GM12892 (cell line): Measurements from ENCODE around the gene C1orf159.

Experiments used
- POLR2A ChIP-seq: IDR thresholded peaks from 2 replicates; pipeline ENCODE4 v1.6.1; 2011; ENCODE audit warnings: low read depth, low read length, control low read depth
- POLR2AphosphoS5 ChIP-seq: IDR thresholded peaks from 2 replicates; pipeline ENCODE4 v1.6.1; 2011; ENCODE audit warnings: low read depth, low read length, control low read depth
- TAF1 ChIP-seq: IDR thresholded peaks from 2 replicates; pipeline ENCODE4 v1.6.1; 2011; ENCODE audit warnings: low read depth, mild to moderate bottlenecking, control low read depth, low read length, borderline replicate concordance

DNA sequence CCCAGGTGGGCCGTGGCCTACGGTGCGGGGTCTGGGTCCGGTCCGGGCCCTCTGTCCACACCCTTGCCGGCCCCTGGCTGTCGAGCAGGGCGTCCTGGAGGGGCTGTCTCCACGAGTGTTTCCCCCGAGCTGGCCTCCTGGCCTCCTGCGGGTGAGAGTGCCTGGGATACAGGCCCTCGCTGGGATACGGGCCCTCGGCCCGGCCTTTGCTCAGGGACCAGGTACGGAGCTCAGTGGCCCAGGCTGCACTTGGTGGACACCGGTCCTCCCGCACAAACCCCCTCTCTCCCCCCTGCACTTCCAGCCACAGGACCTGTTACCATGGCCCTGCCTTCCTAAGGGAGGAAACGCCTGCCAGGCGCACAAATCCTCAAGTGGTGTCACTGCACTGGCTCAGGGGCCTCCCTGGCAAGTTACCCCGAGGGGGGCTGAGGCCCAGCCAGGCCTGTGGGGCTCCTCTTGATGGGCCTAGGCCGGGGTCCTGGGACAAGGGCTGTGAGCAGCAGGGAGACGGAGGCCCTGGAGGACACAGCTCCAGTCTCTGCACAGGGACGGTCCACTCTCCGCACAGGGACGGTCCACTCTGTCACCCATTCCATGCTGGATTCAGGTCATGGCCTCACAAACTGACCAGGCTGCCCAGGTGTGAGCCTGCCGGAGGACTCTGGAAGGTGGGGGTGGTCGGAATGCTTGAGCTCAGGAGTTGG lies 23.6 kb downstream of the C1orf159 start:
- TF ChIP-seq TAF1 (no peak), POLR2AphosphoS5 (no peak), POLR2A (no peak)
